ENCODE measurements around the gene POU3F2.
A peak's percentile ranks its signal among the peaks of the same experiment; 100 is the strongest.

The POU3F2 gene

GRCh38 chr6:98823428-98824161, 10.8 kb upstream of the POU3F2 start:
- H3K36me3 ChIP-seq (ENCODE audit: insufficient read depth, low read length): no peaks in the 10 kb centered on the region
- no peak overlapping the region for H3K4me3 ChIP-seq (ENCODE audit: low read depth in 1 of 2, low read length in 2 of 2)
- H3K9ac ChIP-seq (ENCODE audit: low read length): no peak overlapping the region
- peaks cover 18% of the 10 kb centered on the region for H3K4me1 ChIP-seq (ENCODE audit: insufficient read depth, low read length)
- H3K27me3 ChIP-seq (ENCODE audit: control insufficient read depth in 1 of 2, insufficient read depth in 2 of 2, low read length in 2 of 2): peaks cover 54 to 62% of the 10 kb centered on the region in 2 donors
- H3K9me3 ChIP-seq (ENCODE audit: low read length): no peaks in the 10 kb centered on the region
- no peak overlapping the region for H3K27ac ChIP-seq (ENCODE audit: low read depth, low read length)

- H3K36me3 ChIP-seq (ENCODE audit: insufficient read depth, low read length): no peaks in the 10 kb centered on the region
- peak overlapping the region in 1 of 2 donors; percentile 4 for H3K4me3 ChIP-seq (ENCODE audit: low read depth in 1 of 2, low read length in 2 of 2)
- H3K27me3 ChIP-seq (ENCODE audit: control insufficient read depth in 1 of 2, insufficient read depth in 2 of 2, low read length in 2 of 2): peaks cover 60 to 67% of the 10 kb centered on the region in 2 donors
- H3K9ac ChIP-seq (ENCODE audit: low read length): no peak overlapping the region
- no peak overlapping the region for H3K27ac ChIP-seq (ENCODE audit: low read depth, low read length)
- no peaks in the 10 kb centered on the region for H3K9me3 ChIP-seq (ENCODE audit: low read length)
- H3K4me1 ChIP-seq (ENCODE audit: insufficient read depth, low read length): peaks cover 18% of the 10 kb centered on the region
Observed at GRCh38 chr6:98824162-98824901, 10.0 kb upstream of the POU3F2 start.

- H3K9me3 ChIP-seq (ENCODE audit: low read length): no peaks in the 10 kb centered on the region
- no peak overlapping the region for H3K27ac ChIP-seq (ENCODE audit: low read depth, low read length)
- H3K4me1 ChIP-seq (ENCODE audit: insufficient read depth, low read length): peaks cover 18% of the 10 kb centered on the region
- H3K36me3 ChIP-seq (ENCODE audit: insufficient read depth, low read length): no peaks in the 10 kb centered on the region
- H3K9ac ChIP-seq (ENCODE audit: low read length): no peak overlapping the region
- H3K27me3 ChIP-seq (ENCODE audit: control insufficient read depth in 1 of 2, insufficient read depth in 2 of 2, low read length in 2 of 2): peaks cover 68 to 74% of the 10 kb centered on the region in 2 donors
- no peak overlapping the region for H3K4me3 ChIP-seq (ENCODE audit: low read depth in 1 of 2, low read length in 2 of 2)
Observed at GRCh38 chr6:98824902-98825599, 9.3 kb upstream of the POU3F2 start.

- Histone ChIP-seq H3K4me3 (ENCODE audit: low read depth in 1 of 2, low read length in 2 of 2) (no peak overlapping the region), H3K36me3 (ENCODE audit: insufficient read depth, low read length) (no peaks in the 10 kb centered on the region), H3K9me3 (ENCODE audit: low read length) (no peaks in the 10 kb centered on the region), H3K27ac (ENCODE audit: low read depth, low read length) (no peak overlapping the region), H3K27me3 (ENCODE audit: control insufficient read depth in 1 of 2, insufficient read depth in 2 of 2, low read length in 2 of 2) (peaks cover 74 to 81% of the 10 kb centered on the region in 2 donors), H3K9ac (ENCODE audit: low read length) (no peak overlapping the region), H3K4me1 (ENCODE audit: insufficient read depth, low read length) (peaks cover 18% of the 10 kb centered on the region)
Observed at GRCh38 chr6:98825600-98826230, 8.7 kb upstream of the POU3F2 start.

- Histone ChIP-seq H3K27me3 (ENCODE audit: control insufficient read depth in 1 of 2, insufficient read depth in 2 of 2, low read length in 2 of 2) (peaks cover 87 to 91% of the 10 kb centered on the region in 2 donors), H3K4me1 (ENCODE audit: insufficient read depth, low read length) (peaks cover 31% of the 10 kb centered on the region)
Observed at GRCh38 chr6:98827295-98828159, 6.8 kb upstream of the POU3F2 start.

GRCh38 chr6:98828211-98828788, 6.1 kb upstream of the POU3F2 start:
- H3K27ac ChIP-seq (ENCODE audit: low read depth, low read length): no peak overlapping the region
- H3K4me1 ChIP-seq (ENCODE audit: insufficient read depth, low read length): peaks cover 39% of the 10 kb centered on the region
- H3K9me3 ChIP-seq (ENCODE audit: low read length): no peaks in the 10 kb centered on the region
- H3K4me3 ChIP-seq (ENCODE audit: low read depth in 1 of 2, low read length in 2 of 2): no peak overlapping the region
- H3K9ac ChIP-seq (ENCODE audit: low read length): no peak overlapping the region
- peaks cover 92 to 97% of the 10 kb centered on the region in 2 donors for H3K27me3 ChIP-seq (ENCODE audit: control insufficient read depth in 1 of 2, insufficient read depth in 2 of 2, low read length in 2 of 2)
- H3K36me3 ChIP-seq (ENCODE audit: insufficient read depth, low read length): no peaks in the 10 kb centered on the region

More at GRCh38 chr6:98827295-98828159, 6.8 kb upstream of the POU3F2 start:
- no peak overlapping the region for H3K9ac ChIP-seq (ENCODE audit: low read length)
- H3K4me3 ChIP-seq (ENCODE audit: low read depth in 1 of 2, low read length in 2 of 2): no peak overlapping the region
- no peaks in the 10 kb centered on the region for H3K9me3 ChIP-seq (ENCODE audit: low read length)
- no peak overlapping the region for H3K27ac ChIP-seq (ENCODE audit: low read depth, low read length)
- H3K36me3 ChIP-seq (ENCODE audit: insufficient read depth, low read length): no peaks in the 10 kb centered on the region

- Histone ChIP-seq H3K4me1 (ENCODE audit: insufficient read depth, low read length) (peaks cover 46% of the 10 kb centered on the region), H3K9me3 (ENCODE audit: low read length) (no peaks in the 10 kb centered on the region), H3K27me3 (ENCODE audit: control insufficient read depth in 1 of 2, insufficient read depth in 2 of 2, low read length in 2 of 2) (peaks cover 86 to 93% of the 10 kb centered on the region in 2 donors), H3K27ac (ENCODE audit: low read depth, low read length) (no peak overlapping the region), H3K36me3 (ENCODE audit: insufficient read depth, low read length) (no peaks in the 10 kb centered on the region), H3K4me3 (ENCODE audit: low read depth in 1 of 2, low read length in 2 of 2) (no peak overlapping the region), H3K9ac (ENCODE audit: low read length) (no peak overlapping the region)
Observed at GRCh38 chr6:98828941-98829411, 5.4 kb upstream of the POU3F2 start.

GRCh38 chr6:98830146-98830545, 4.2 kb upstream of the POU3F2 start:
- Histone ChIP-seq H3K4me1 (ENCODE audit: insufficient read depth, low read length) (peaks cover 35% of the 10 kb centered on the region), H3K9me3 (ENCODE audit: low read length) (no peaks in the 10 kb centered on the region), H3K4me3 (ENCODE audit: low read depth in 1 of 2, low read length in 2 of 2) (no peak overlapping the region), H3K36me3 (ENCODE audit: insufficient read depth, low read length) (no peaks in the 10 kb centered on the region), H3K9ac (ENCODE audit: low read length) (no peak overlapping the region), H3K27ac (ENCODE audit: low read depth, low read length) (no peak overlapping the region), H3K27me3 (ENCODE audit: control insufficient read depth in 1 of 2, insufficient read depth in 2 of 2, low read length in 2 of 2) (peaks cover 75 to 82% of the 10 kb centered on the region in 2 donors)

GRCh38 chr6:98831057-98831958, 3.1 kb upstream of the POU3F2 start:
- Histone ChIP-seq H3K27me3 (ENCODE audit: control insufficient read depth in 1 of 2, insufficient read depth in 2 of 2, low read length in 2 of 2) (peaks cover 71 to 82% of the 10 kb centered on the region in 2 donors), H3K9me3 (ENCODE audit: low read length) (no peaks in the 10 kb centered on the region), H3K4me3 (ENCODE audit: low read depth in 1 of 2, low read length in 2 of 2) (no peak overlapping the region), H3K4me1 (ENCODE audit: insufficient read depth, low read length) (peaks cover 34% of the 10 kb centered on the region), H3K27ac (ENCODE audit: low read depth, low read length) (no peak overlapping the region), H3K36me3 (ENCODE audit: insufficient read depth, low read length) (no peaks in the 10 kb centered on the region), H3K9ac (ENCODE audit: low read length) (no peak overlapping the region)

Measured in muscle layer of colon (tissue), 2 donors.